Osteocyte (in vitro differentiated cells): ENCODE results near the gene CAPN10. TPM values are rescaled to one million over a fixed set of nuclear protein-coding genes. Genes with fewer than 3 reads are reported as not detected.

Source experiments
- DNase-seq: peaks from one replicate; pipeline ENCODE4 v3.0.0; 2021; ENCODE audit warnings: mixed read lengths; ENCODE audit not compliant: unreplicated experiment; ENCODE audit errors: extremely low spot score
- H3K27ac Mint-ChIP-seq: one replicate; pipeline ENCODE4 v1.8.0; 2021; ENCODE audit warnings: mild to moderate bottlenecking, mixed read lengths; ENCODE audit not compliant: unreplicated experiment
- H3K27me3 Mint-ChIP-seq: one replicate; pipeline ENCODE4 v1.8.0; 2021; ENCODE audit warnings: mixed read lengths; ENCODE audit not compliant: unreplicated experiment
- H3K36me3 Mint-ChIP-seq: one replicate; pipeline ENCODE4 v1.8.0; 2021; ENCODE audit warnings: mixed read lengths; ENCODE audit not compliant: unreplicated experiment
- H3K4me1 Mint-ChIP-seq: one replicate; pipeline ENCODE4 v1.8.0; 2021; ENCODE audit warnings: mixed read lengths; ENCODE audit not compliant: unreplicated experiment
- H3K4me3 Mint-ChIP-seq: one replicate; pipeline ENCODE4 v1.8.0; 2021; ENCODE audit warnings: mild to moderate bottlenecking, moderate library complexity, mixed read lengths; ENCODE audit not compliant: unreplicated experiment
- H3K9me3 Mint-ChIP-seq: one replicate; pipeline ENCODE4 v1.8.0; 2021; ENCODE audit warnings: mixed read lengths; ENCODE audit not compliant: unreplicated experiment
- CTCF ChIP-seq: fragments of 200-600 bp; sonication (generic); IDR thresholded peaks from 2 replicates; pipeline ENCODE4 v1.5.0; 2021; ENCODE audit warnings: antibody characterized with exemption, mild to moderate bottlenecking, moderate library complexity
- total RNA-seq: library from RNA; stranded (reverse); gene quantifications from 2 replicates; pipeline ENCODE4 v1.2.1, GENCODE V29; 2021

Gene CAPN10
- total RNA-seq, 1 donor from 2014 or later = 37.7 TPM

- Mint-ChIP-seq H3K36me3 (peaks cover 6% of the 10 kb centered on the region), H3K27me3 (no peaks in the 10 kb centered on the region), H3K4me1 (no peaks in the 10 kb centered on the region), H3K4me3 (no peak overlapping the region), H3K9me3 (peaks cover 5% of the 10 kb centered on the region), H3K27ac (no peak overlapping the region)
- no peak for DNase-seq
- no peak for TF ChIP-seq CTCF
Observed at GRCh38 chr2:240619506-240620148, 33.1 kb downstream of the CAPN10 start.

- Mint-ChIP-seq H3K4me3 (no peak overlapping the region), H3K27me3 (no peaks in the 10 kb centered on the region), H3K4me1 (peaks cover 5% of the 10 kb centered on the region), H3K36me3 (peaks cover 6% of the 10 kb centered on the region), H3K9me3 (peaks cover 5% of the 10 kb centered on the region), H3K27ac (no peak overlapping the region)
- DNase-seq = no peak
- no peak for TF ChIP-seq CTCF
Observed at GRCh38 chr2:240620149-240620731, 33.7 kb downstream of the CAPN10 start.

- Mint-ChIP-seq H3K9me3 (peaks cover 5% of the 10 kb centered on the region), H3K36me3 (peaks cover 6% of the 10 kb centered on the region), H3K4me3 (no peak overlapping the region), H3K27me3 (no peaks in the 10 kb centered on the region), H3K27ac (no peak overlapping the region), H3K4me1 (peaks cover 6% of the 10 kb centered on the region)
- TF ChIP-seq CTCF = no peak
- no peak for DNase-seq
Observed at GRCh38 chr2:240620859-240621258, 34.3 kb downstream of the CAPN10 start.

DNA sequence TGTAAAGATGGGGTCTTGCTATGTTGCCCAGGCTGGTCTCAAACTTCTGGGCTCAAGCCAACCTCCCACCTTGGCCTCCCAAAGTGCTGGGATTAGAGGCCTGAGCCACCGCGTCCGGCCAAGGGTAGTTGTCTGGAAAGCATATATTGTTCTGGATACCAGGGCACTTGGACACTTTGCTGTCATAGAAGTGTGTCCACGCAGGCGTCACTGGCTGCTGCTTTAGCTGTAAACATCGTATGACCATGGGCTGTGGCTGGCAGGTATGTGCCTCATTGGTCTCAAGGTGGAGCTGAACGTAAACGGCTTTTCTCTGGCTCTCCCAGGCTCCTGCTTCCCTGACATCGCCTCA lies 35.5 kb downstream of the CAPN10 start:
- H3K36me3 Mint-ChIP-seq = peaks cover 4% of the 10 kb centered on the region
- no peak overlapping the region for H3K4me3 Mint-ChIP-seq
- no peak for TF ChIP-seq CTCF
- H3K27ac Mint-ChIP-seq = no peak overlapping the region
- no peak for DNase-seq
- no peaks in the 10 kb centered on the region for H3K27me3 Mint-ChIP-seq
- H3K9me3 Mint-ChIP-seq = peaks cover 5% of the 10 kb centered on the region
- H3K4me1 Mint-ChIP-seq = peaks cover 6% of the 10 kb centered on the region

- no peak for TF ChIP-seq CTCF
- H3K4me1 Mint-ChIP-seq = peaks cover 6% of the 10 kb centered on the region
- no peaks in the 10 kb centered on the region for H3K27me3 Mint-ChIP-seq
- DNase-seq = no peak
- H3K4me3 Mint-ChIP-seq = no peak overlapping the region
- peaks cover 2% of the 10 kb centered on the region for H3K9me3 Mint-ChIP-seq
- no peak overlapping the region for H3K27ac Mint-ChIP-seq
- H3K36me3 Mint-ChIP-seq = peaks cover 2% of the 10 kb centered on the region
Observed at GRCh38 chr2:240622531-240623235, 36.1 kb downstream of the CAPN10 start.
